ENCODE results near the gene RNF38. TPM values are rescaled to one million over a fixed set of nuclear protein-coding genes. Genes with fewer than 3 reads are reported as not detected.

RNF38 gene
- polyA plus RNA-seq, 3 donors, result 11.3 to 33.2 (median 13.6) TPM

DNA sequence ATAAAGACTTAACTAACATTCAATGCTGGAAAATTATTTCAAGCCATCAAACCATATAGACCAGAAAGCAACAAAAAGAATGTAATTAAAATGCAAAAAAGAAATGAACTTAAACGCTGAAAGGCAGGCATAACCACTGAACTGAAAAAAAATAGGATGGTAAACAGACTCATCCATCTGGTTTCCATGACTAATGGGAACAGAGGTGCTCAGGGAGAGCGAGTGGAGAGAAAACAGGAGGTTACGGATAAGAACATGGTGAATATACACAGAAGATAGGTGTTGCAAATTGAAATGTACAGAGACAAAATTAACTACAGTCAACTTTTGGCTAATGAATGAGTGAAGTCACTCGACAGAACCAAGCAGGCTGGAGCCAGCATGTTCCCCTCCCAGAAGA is 43.5 kb upstream of the RNF38 start:
- no peak overlapping the region for H3K4me3 Mint-ChIP-seq
- Histone ChIP-seq H3K27me3 (ENCODE audit: control insufficient read depth in 2 of 2, insufficient read depth in 2 of 2, low read length in 2 of 2) (no peaks in the 10 kb centered on the region), H3K27ac (ENCODE audit: low read depth in 1 of 2, low read length in 2 of 2) (no peak overlapping the region), H4K20me1 (ENCODE audit: insufficient read depth, low read length) (peaks cover 93% of the 10 kb centered on the region), H3K79me2 (ENCODE audit: insufficient read depth, low read length) (peaks cover 36% of the 10 kb centered on the region), H3K36me3 (replicated peaks in 1 of 2; ENCODE audit: control insufficient read depth in 1 of 2, insufficient read depth in 2 of 2, low read length in 2 of 2) (peaks cover 0 to 7% of the 10 kb centered on the region in 2 donors), H2AFZ (ENCODE audit: insufficient read depth, low read depth, low read length, poor library complexity, severe bottlenecking) (no peak overlapping the region), H3K9ac (ENCODE audit: insufficient read depth, low read length, poor library complexity, severe bottlenecking) (no peak overlapping the region), H3K4me1 (ENCODE audit: control insufficient read depth in 1 of 2, insufficient read depth in 2 of 2, low read length in 2 of 2) (no peaks in the 10 kb centered on the region), H3K4me2 (replicated peaks; ENCODE audit: extremely low read depth, low read length, poor library complexity, severe bottlenecking) (no peak overlapping the region), H3K9me3 (replicated peaks in 1 of 2; ENCODE audit: control insufficient read depth in 1 of 2, insufficient read depth in 1 of 2, low read length in 2 of 2) (no peaks in the 10 kb centered on the region), H3K4me3 (replicated peaks in 1 of 3; ENCODE audit: low read depth in 2 of 3, low read length in 3 of 3) (no peak overlapping the region)
- WGBS (ENCODE audit: insufficient coverage), result 95% methylated on average over 3 of the region's 4 CpGs
- H3K4me1 Mint-ChIP-seq, result peaks cover 4% of the 10 kb centered on the region
- intact Hi-C loops (cut with micrococcal nuclease), result no loop called here
- peaks cover 0 to 2% (median 0%) of the 10 kb centered on the region in 7 donors for H3K9me3 Mint-ChIP-seq
- peaks cover 0 to 5% (median 1%) of the 10 kb centered on the region in 3 donors for H3K27me3 Mint-ChIP-seq (ENCODE audit: low read depth in 3 of 3)
- H3K27ac Mint-ChIP-seq, result peak overlapping the region in 2 of 7 donors; percentile 1 to 33
- H3K36me3 Mint-ChIP-seq, result peaks cover 5 to 13% of the 10 kb centered on the region in 2 donors
- DNase-seq, result no peak
- TF ChIP-seq, protein P1, sequence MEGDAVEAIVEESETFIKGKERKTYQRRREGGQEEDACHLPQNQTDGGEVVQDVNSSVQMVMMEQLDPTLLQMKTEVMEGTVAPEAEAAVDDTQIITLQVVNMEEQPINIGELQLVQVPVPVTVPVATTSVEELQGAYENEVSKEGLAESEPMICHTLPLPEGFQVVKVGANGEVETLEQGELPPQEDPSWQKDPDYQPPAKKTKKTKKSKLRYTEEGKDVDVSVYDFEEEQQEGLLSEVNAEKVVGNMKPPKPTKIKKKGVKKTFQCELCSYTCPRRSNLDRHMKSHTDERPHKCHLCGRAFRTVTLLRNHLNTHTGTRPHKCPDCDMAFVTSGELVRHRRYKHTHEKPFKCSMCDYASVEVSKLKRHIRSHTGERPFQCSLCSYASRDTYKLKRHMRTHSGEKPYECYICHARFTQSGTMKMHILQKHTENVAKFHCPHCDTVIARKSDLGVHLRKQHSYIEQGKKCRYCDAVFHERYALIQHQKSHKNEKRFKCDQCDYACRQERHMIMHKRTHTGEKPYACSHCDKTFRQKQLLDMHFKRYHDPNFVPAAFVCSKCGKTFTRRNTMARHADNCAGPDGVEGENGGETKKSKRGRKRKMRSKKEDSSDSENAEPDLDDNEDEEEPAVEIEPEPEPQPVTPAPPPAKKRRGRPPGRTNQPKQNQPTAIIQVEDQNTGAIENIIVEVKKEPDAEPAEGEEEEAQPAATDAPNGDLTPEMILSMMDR (IDR thresholded peaks at IDR 0.05), result no peak

DNA sequence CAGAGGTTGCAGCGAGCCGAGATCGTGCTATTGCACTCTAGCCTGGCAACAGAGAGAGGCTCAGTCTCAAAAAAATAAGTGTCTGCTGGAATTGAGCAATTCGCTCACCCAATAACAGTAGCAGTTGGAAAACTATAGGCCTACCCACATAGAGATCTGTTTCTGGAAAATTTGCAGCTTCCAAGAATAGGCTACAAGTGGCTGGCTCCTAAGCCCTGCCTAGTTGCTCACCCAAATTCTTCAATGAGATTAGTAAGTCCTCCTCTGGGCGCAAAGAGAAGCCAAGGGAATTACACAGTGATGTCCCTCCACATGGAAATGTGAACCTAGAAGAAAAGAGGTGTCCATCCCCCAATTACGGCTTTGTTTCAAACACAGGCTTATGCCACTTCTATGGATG is 42.6 kb upstream of the RNF38 start:
- intact Hi-C loops (cut with micrococcal nuclease), result no loop called here
- no peak for DNase-seq
- H3K4me1 Mint-ChIP-seq, result peaks cover 6% of the 10 kb centered on the region
- no peaks in the 10 kb centered on the region for H3K27me3 ChIP-seq (ENCODE audit: control insufficient read depth in 2 of 2, insufficient read depth in 2 of 2, low read length in 2 of 2)
- H3K27ac Mint-ChIP-seq, result no peak overlapping the region
- H3K9me3 ChIP-seq (replicated peaks in 1 of 2; ENCODE audit: control insufficient read depth in 1 of 2, insufficient read depth in 1 of 2, low read length in 2 of 2), result no peaks in the 10 kb centered on the region
- no peak overlapping the region for H3K4me2 ChIP-seq (replicated peaks; ENCODE audit: extremely low read depth, low read length, poor library complexity, severe bottlenecking)
- peaks cover 93% of the 10 kb centered on the region for H4K20me1 ChIP-seq (ENCODE audit: insufficient read depth, low read length)
- TF ChIP-seq, protein P1 (IDR thresholded peaks at IDR 0.05), result no peak
- no peak overlapping the region for H3K4me3 Mint-ChIP-seq
- peaks cover 8 to 16% of the 10 kb centered on the region in 2 donors for H3K36me3 Mint-ChIP-seq
- peaks cover 0 to 2% (median 0%) of the 10 kb centered on the region in 7 donors for H3K9me3 Mint-ChIP-seq
- H3K4me3 ChIP-seq (replicated peaks in 1 of 3; ENCODE audit: low read depth in 2 of 3, low read length in 3 of 3), result no peak overlapping the region
- H3K4me1 ChIP-seq (ENCODE audit: control insufficient read depth in 1 of 2, insufficient read depth in 2 of 2, low read length in 2 of 2), result no peaks in the 10 kb centered on the region
- no peak overlapping the region for H2AFZ ChIP-seq (ENCODE audit: insufficient read depth, low read depth, low read length, poor library complexity, severe bottlenecking)
- H3K79me2 ChIP-seq (ENCODE audit: insufficient read depth, low read length), result peaks cover 41% of the 10 kb centered on the region
- no peak overlapping the region for H3K9ac ChIP-seq (ENCODE audit: insufficient read depth, low read length, poor library complexity, severe bottlenecking)
- no peak overlapping the region for H3K27ac ChIP-seq (ENCODE audit: low read depth in 1 of 2, low read length in 2 of 2)
- 100% methylated on average over 3 of the region's 6 CpGs for WGBS (ENCODE audit: insufficient coverage)
- H3K36me3 ChIP-seq (replicated peaks in 1 of 2; ENCODE audit: control insufficient read depth in 1 of 2, insufficient read depth in 2 of 2, low read length in 2 of 2), result peaks cover 0 to 7% of the 10 kb centered on the region in 2 donors
- H3K27me3 Mint-ChIP-seq (ENCODE audit: low read depth in 3 of 3), result peaks cover 0 to 5% (median 1%) of the 10 kb centered on the region in 3 donors

Data from CD14-positive monocyte (primary cell).